Measurements from ENCODE around the gene CCDC146.
"Not testable (repeated sequence)": the region's sequence is repeated elsewhere in the genome, so short reads cannot be mapped to it uniquely, and the experiment has no call there.

CCDC146 gene

GRCh38 chr7:77330169-77330882 is 207.9 kb downstream of the CCDC146 start:
- no peak for DNase-seq (ENCODE audit: low read depth)

- DNase-seq (ENCODE audit: low read depth): no peak
Observed at GRCh38 chr7:77331938-77332695, 209.7 kb downstream of the CCDC146 start.

GRCh38 chr7:77334039-77334438 is 211.6 kb downstream of the CCDC146 start:
- not testable (repeated sequence) for DNase-seq (ENCODE audit: low read depth)

GRCh38 chr7:77335581-77335980 is 213.2 kb downstream of the CCDC146 start:
- no peak for DNase-seq (ENCODE audit: low read depth)

GRCh38 chr7:77337456-77337990 is 215.1 kb downstream of the CCDC146 start:
- no peak for DNase-seq (ENCODE audit: low read depth)

GRCh38 chr7:77338260-77338659 is 215.8 kb downstream of the CCDC146 start:
- DNase-seq (ENCODE audit: low read depth): no peak

GRCh38 chr7:77338883-77339629 is 216.6 kb downstream of the CCDC146 start:
- DNase-seq (ENCODE audit: low read depth): no peak

GRCh38 chr7:77339726-77340125 is 217.3 kb downstream of the CCDC146 start:
- DNase-seq (ENCODE audit: low read depth): no peak
